ENCODE results near the gene ESYT3. TPM values are rescaled to one million over a fixed set of nuclear protein-coding genes. Genes with fewer than 3 reads are reported as not detected.

Gene ESYT3
- total RNA-seq, 1 donor from 2014 or later: 1.0 TPM

GRCh38 chr3:138445236-138445635 lies 10.8 kb downstream of the ESYT3 start:
- no peak overlapping the region for H3K4me3 ChIP-seq
- no peaks in the 10 kb centered on the region for H3K36me3 ChIP-seq
- no peak for TF ChIP-seq CTCF (IDR thresholded peaks at IDR 0.05; ENCODE audit: borderline replicate concordance)
- intact Hi-C loops (cut with micrococcal nuclease): no loop called here
- H3K27ac ChIP-seq (replicated peaks): no peak overlapping the region
- H3K4me1 ChIP-seq: peaks cover 7% of the 10 kb centered on the region
- no peaks in the 10 kb centered on the region for H3K27me3 ChIP-seq (ENCODE audit: low read depth)
- no peaks in the 10 kb centered on the region for H3K9me3 ChIP-seq (replicated peaks)
- DNase-seq: no peak

- no peaks in the 10 kb centered on the region for H3K9me3 ChIP-seq (replicated peaks)
- intact Hi-C loops (cut with micrococcal nuclease): no loop called here
- TF ChIP-seq CTCF (IDR thresholded peaks at IDR 0.05; ENCODE audit: borderline replicate concordance): no peak
Measured at GRCh38 chr3:138445654-138446053, 11.2 kb downstream of the ESYT3 start.

GRCh38 chr3:138448631-138449030 lies 14.2 kb downstream of the ESYT3 start:
- no peak for TF ChIP-seq CTCF (IDR thresholded peaks at IDR 0.05; ENCODE audit: borderline replicate concordance)
- H3K27me3 ChIP-seq (ENCODE audit: low read depth): no peaks in the 10 kb centered on the region
- DNase-seq: no peak
- H3K4me1 ChIP-seq: no peaks in the 10 kb centered on the region
- H3K36me3 ChIP-seq: no peaks in the 10 kb centered on the region
- H3K27ac ChIP-seq (replicated peaks): no peak overlapping the region
- intact Hi-C loops (cut with micrococcal nuclease): no loop called here
- no peaks in the 10 kb centered on the region for H3K9me3 ChIP-seq (replicated peaks)
- H3K4me3 ChIP-seq: no peak overlapping the region

More at GRCh38 chr3:138445654-138446053, 11.2 kb downstream of the ESYT3 start:
- H3K27me3 ChIP-seq (ENCODE audit: low read depth): no peaks in the 10 kb centered on the region
- H3K4me1 ChIP-seq: peaks cover 3% of the 10 kb centered on the region
- no peak overlapping the region for H3K4me3 ChIP-seq
- DNase-seq: no peak
- no peak overlapping the region for H3K27ac ChIP-seq (replicated peaks)
- H3K36me3 ChIP-seq: no peaks in the 10 kb centered on the region

- Histone ChIP-seq H3K9me3 (replicated peaks) (no peaks in the 10 kb centered on the region), H3K36me3 (no peaks in the 10 kb centered on the region), H3K4me3 (no peak overlapping the region), H3K27me3 (ENCODE audit: low read depth) (no peaks in the 10 kb centered on the region), H3K27ac (replicated peaks) (no peak overlapping the region), H3K4me1 (no peaks in the 10 kb centered on the region)
- intact Hi-C loops (cut with micrococcal nuclease): no loop called here
- TF ChIP-seq CTCF (IDR thresholded peaks at IDR 0.05; ENCODE audit: borderline replicate concordance): no peak
- DNase-seq: no peak
Measured at GRCh38 chr3:138449490-138449889, 15.1 kb downstream of the ESYT3 start.

GRCh38 chr3:138450181-138450580 lies 15.8 kb downstream of the ESYT3 start:
- intact Hi-C loops (cut with micrococcal nuclease): no loop called here
- Histone ChIP-seq H3K27me3 (ENCODE audit: low read depth) (no peaks in the 10 kb centered on the region), H3K27ac (replicated peaks) (no peak overlapping the region), H3K36me3 (no peaks in the 10 kb centered on the region), H3K4me3 (no peak overlapping the region), H3K9me3 (replicated peaks) (no peaks in the 10 kb centered on the region), H3K4me1 (no peaks in the 10 kb centered on the region)
- TF ChIP-seq CTCF (IDR thresholded peaks at IDR 0.05; ENCODE audit: borderline replicate concordance): no peak
- no peak for DNase-seq

Measured in left ventricle myocardium inferior (tissue), 1 donor.